Measurements from ENCODE around the gene AP1S1. TPM values are rescaled to one million over a fixed set of nuclear protein-coding genes. Genes with fewer than 3 reads are reported as not detected.
A peak's percentile ranks its signal among the peaks of the same experiment; 100 is the strongest.

The AP1S1 gene
- total and polyA plus RNA-seq, 2 experiments from 2014 or later, result 37.4 to 198 TPM

DNA sequence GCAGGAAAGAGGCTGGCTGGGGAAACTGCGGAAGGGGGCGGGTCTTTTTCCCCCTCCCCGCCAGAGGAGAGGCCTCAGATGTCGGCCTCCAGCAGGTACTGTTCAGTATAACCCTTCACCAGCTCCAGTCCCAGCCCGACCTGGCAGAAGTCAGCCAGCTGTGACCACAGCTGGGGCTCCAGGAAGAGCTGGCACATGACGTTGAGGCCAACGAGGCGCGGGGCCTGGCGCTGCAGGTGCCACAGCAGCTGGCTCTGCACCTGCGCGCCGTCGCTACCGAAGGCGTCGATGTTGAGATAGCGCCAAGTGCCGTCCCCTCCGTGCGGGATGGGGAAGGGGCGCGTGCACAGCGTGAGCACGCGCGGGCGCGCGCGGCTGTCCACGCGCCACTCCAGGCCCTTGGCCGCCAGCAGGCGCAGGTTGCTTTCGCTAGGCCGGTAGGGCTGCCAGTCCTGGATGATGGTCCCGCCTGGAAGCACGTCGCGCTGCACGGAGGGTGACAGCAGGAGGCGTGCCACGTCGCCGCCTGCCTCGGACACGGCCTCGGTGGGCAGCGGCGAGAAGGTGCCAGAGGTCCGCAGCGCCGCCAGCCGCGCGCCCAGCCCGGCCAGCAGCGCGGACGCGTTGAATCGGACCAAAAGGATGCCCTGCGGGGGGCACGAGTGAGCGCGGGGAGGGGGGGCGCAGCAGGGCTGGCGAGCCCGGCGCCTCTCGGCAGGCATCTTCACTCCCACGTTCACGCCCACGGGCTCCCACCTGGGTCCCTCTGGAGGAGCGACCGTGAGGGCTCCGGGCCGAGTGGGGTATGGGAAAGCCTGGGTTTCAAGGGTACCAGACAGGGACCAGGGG lies 18.0 kb downstream of the AP1S1 start:
- Histone ChIP-seq H3K4me3 (no peak overlapping the region), H3K27ac (no peak overlapping the region), H3K79me2 (ENCODE audit: insufficient read depth) (no peaks in the 10 kb centered on the region), H3K9me2 (ENCODE audit: insufficient read depth) (no peaks in the 10 kb centered on the region), H2AFZ (no peak overlapping the region), H3K9me3 (ENCODE audit: low read depth) (no peaks in the 10 kb centered on the region), H3K4me2 (ENCODE audit: unreplicated experiment) (no peak overlapping the region), H3F3A (ENCODE audit: insufficient read depth) (peaks cover 9% of the 10 kb centered on the region; the same call in 1 of the 2 replicates), H3K36me3 (ENCODE audit: low read depth) (no peaks in the 10 kb centered on the region), H3K27me3 (replicated peaks; ENCODE audit: insufficient read depth) (peaks cover 72% of the 10 kb centered on the region), H3K9ac (no peak overlapping the region), H4K20me1 (ENCODE audit: insufficient read depth) (no peaks in the 10 kb centered on the region), H3K4me1 (ENCODE audit: insufficient read depth) (no peaks in the 10 kb centered on the region)
- no peak for DNase-seq
- 2 to 4% methylated on average over 66 to 72 of the region's 79 CpGs for WGBS, 2 experiments (ENCODE audit: low coverage in 1 of 2, low lambda C conversion rate in 2 of 2, missing lambda C conversion rate in 2 of 2)
- in situ Hi-C loops (cut with MboI), result no loop called here
- TF ChIP-seq EZH2 (IDR thresholded peaks at IDR 0.05; ENCODE audit: insufficient read depth, poor library complexity, severe bottlenecking) (no peak), EZH2phosphoT487 (IDR thresholded peaks at IDR 0.05; ENCODE audit: insufficient read depth, low read depth) (0 out of 2 replicates have a peak, but pooled peaks have one; percentile 39)

DNA sequence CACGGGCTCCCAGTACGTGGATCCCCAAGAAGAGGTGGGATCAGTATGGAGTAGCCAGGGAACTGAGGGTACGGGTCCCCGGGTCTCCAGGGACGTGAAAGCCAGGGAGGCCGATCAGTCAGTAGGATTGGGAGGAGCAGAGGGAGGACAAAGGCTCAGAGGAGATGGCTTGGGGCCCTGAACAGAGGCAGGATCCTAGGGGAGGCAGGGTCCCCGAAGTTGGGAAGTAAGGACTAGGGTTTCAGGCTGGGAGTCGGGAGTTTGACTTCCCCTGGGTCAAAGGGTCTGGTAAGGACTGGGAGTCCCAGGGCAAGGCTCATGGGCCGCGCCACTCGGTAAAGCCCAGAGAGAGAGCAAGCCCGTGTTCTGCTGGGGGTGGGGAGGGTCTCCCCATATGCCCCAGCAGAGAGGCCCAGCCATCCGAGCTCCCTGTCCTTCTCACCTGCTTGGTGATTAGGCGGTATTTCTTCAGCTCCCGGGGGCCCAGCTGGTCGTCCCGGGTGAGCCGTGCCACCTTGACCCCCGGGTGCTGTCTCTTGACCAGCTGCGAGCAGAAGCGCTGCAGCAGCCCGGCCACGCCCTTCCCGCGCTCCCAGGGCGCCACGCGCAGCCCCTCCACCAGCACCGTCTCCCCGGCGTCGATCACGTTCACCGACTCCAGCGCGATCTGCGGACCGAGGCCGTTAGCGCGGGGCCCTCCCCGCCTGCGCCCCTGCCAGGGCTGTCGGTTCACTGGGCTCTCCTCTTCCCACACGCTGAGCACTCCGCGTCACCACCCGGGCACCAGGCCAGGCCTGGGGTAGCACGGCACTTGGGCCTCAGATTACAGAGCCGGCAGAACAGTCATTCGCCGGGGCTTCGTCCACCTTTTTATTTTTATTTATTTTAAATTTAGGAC lies 18.8 kb downstream of the AP1S1 start:
- Histone ChIP-seq H3K36me3 (ENCODE audit: low read depth) (no peaks in the 10 kb centered on the region), H3K27ac (no peak overlapping the region), H3K9me3 (ENCODE audit: low read depth) (no peaks in the 10 kb centered on the region), H3K79me2 (ENCODE audit: insufficient read depth) (no peaks in the 10 kb centered on the region), H2AFZ (peak overlapping the region; percentile 35; the same call in 1 of the 2 replicates), H3F3A (ENCODE audit: insufficient read depth) (peaks cover 3% of the 10 kb centered on the region; the same call in 1 of the 2 replicates), H3K4me3 (peak overlapping the region; percentile 53), H3K9me2 (ENCODE audit: insufficient read depth) (no peaks in the 10 kb centered on the region), H3K4me1 (ENCODE audit: insufficient read depth) (no peaks in the 10 kb centered on the region), H4K20me1 (ENCODE audit: insufficient read depth) (no peaks in the 10 kb centered on the region), H3K4me2 (ENCODE audit: unreplicated experiment) (peak overlapping the region; percentile 57), H3K27me3 (replicated peaks; ENCODE audit: insufficient read depth) (peaks cover 75% of the 10 kb centered on the region), H3K9ac (no peak overlapping the region)
- WGBS, 2 experiments (ENCODE audit: low coverage in 1 of 2, low lambda C conversion rate in 2 of 2, missing lambda C conversion rate in 2 of 2), result 1 to 2% methylated on average over 35 to 49 of the region's 53 CpGs
- DNase-seq, result peak; percentile 88
- in situ Hi-C loops (cut with MboI), result no loop called here
- TF ChIP-seq EZH2phosphoT487 (IDR thresholded peaks at IDR 0.05; ENCODE audit: insufficient read depth, low read depth) (no peak), EZH2 (IDR thresholded peaks at IDR 0.05; ENCODE audit: insufficient read depth, poor library complexity, severe bottlenecking) (peak; percentile 62)

DNA sequence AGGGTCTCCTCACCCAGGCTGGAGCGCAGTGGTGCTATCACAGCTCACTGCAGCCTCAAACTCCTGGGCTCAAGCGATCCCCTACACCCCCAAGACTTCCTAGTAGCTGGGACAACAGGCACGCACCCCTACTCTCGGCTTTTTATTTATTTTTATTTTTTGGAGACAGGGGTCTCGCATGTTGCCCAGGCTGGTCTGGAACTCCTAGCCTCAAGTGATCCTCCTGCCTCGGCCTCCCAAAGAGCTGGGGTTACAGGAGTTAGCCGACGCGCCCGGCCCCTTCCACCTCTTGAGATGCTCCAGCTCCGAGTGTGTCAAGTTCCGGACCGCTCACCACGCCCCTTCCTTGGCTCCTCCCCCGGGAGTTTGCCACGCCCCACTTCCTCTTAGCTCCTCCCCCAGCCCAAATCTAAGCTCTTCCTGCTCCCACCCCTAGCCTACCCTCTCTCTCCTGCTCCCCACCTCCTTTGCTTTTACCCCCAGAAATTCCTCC lies 19.5 kb downstream of the AP1S1 start:
- Histone ChIP-seq H3K79me2 (ENCODE audit: insufficient read depth) (no peaks in the 10 kb centered on the region), H3F3A (ENCODE audit: insufficient read depth) (no peaks in the 10 kb centered on the region), H3K36me3 (ENCODE audit: low read depth) (no peaks in the 10 kb centered on the region), H3K4me3 (peak overlapping the region; percentile 53), H3K4me2 (ENCODE audit: unreplicated experiment) (peak overlapping the region; percentile 57), H3K9ac (no peak overlapping the region), H3K9me3 (ENCODE audit: low read depth) (no peaks in the 10 kb centered on the region), H3K27me3 (replicated peaks; ENCODE audit: insufficient read depth) (peaks cover 81% of the 10 kb centered on the region), H3K27ac (no peak overlapping the region), H3K9me2 (ENCODE audit: insufficient read depth) (no peaks in the 10 kb centered on the region), H3K4me1 (ENCODE audit: insufficient read depth) (no peaks in the 10 kb centered on the region), H4K20me1 (ENCODE audit: insufficient read depth) (no peaks in the 10 kb centered on the region), H2AFZ (peak overlapping the region; percentile 35; the same call in 1 of the 2 replicates)
- 6% methylated on average over 16 of the region's 16 CpGs for WGBS, 2 experiments (ENCODE audit: low coverage in 1 of 2, low lambda C conversion rate in 2 of 2, missing lambda C conversion rate in 2 of 2)
- TF ChIP-seq EZH2 (IDR thresholded peaks at IDR 0.05; ENCODE audit: insufficient read depth, poor library complexity, severe bottlenecking) (no peak), EZH2phosphoT487 (IDR thresholded peaks at IDR 0.05; ENCODE audit: insufficient read depth, low read depth) (no peak)
- peak; percentile 78 for DNase-seq
- in situ Hi-C loops (cut with MboI), result no loop called here

DNA sequence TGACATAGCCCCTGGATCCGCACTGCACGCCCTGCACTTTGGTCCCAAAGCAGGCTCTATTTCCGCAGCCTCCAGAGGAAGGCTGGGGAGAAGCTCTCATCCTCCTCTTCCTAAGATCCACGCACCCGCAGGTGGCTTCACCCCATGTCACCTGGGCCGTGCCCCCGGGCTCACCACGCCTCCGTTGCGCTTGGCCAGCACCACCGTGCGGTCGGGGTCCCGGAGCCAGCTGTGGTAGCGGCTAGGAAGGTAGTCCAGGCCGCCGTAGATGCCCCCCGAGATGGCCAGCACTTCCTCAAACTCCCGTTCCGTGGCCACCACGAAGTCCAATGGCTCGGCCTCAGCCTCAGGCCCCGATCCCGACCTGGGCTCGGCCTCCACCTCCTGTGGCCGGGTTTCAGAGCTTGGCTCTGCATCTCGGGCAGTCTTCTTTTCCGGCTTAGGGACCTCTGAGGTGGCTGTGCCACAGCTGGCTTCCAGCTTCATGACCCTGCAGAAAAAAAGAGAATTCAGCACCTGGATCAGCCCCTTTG lies 20.1 kb downstream of the AP1S1 start:
- WGBS, 2 experiments (ENCODE audit: low coverage in 1 of 2, low lambda C conversion rate in 2 of 2, missing lambda C conversion rate in 2 of 2), result 2 to 5% methylated on average over 27 of the region's 28 CpGs

More for the DNA sequence above, 20.1 kb downstream of the AP1S1 start:
- no peak overlapping the region for H3K9ac ChIP-seq
- no peak overlapping the region for H3K4me3 ChIP-seq
- no peaks in the 10 kb centered on the region for H3K79me2 ChIP-seq (ENCODE audit: insufficient read depth)
- no peak overlapping the region for H3K27ac ChIP-seq
- DNase-seq, result no peak
- H3K36me3 ChIP-seq (ENCODE audit: low read depth), result no peaks in the 10 kb centered on the region
- no peak overlapping the region for H3K4me2 ChIP-seq (ENCODE audit: unreplicated experiment)
- H3K27me3 ChIP-seq (replicated peaks; ENCODE audit: insufficient read depth), result peaks cover 86% of the 10 kb centered on the region
- H2AFZ ChIP-seq, result no peak overlapping the region
- TF ChIP-seq EZH2phosphoT487 (IDR thresholded peaks at IDR 0.05; ENCODE audit: insufficient read depth, low read depth) (no peak), EZH2 (IDR thresholded peaks at IDR 0.05; ENCODE audit: insufficient read depth, poor library complexity, severe bottlenecking) (no peak)
- no peaks in the 10 kb centered on the region for H3K9me3 ChIP-seq (ENCODE audit: low read depth)
- in situ Hi-C loops (cut with MboI), result no loop called here
- H3K4me1 ChIP-seq (ENCODE audit: insufficient read depth), result no peaks in the 10 kb centered on the region
- H3F3A ChIP-seq (ENCODE audit: insufficient read depth), result no peaks in the 10 kb centered on the region
- H4K20me1 ChIP-seq (ENCODE audit: insufficient read depth), result no peaks in the 10 kb centered on the region
- no peaks in the 10 kb centered on the region for H3K9me2 ChIP-seq (ENCODE audit: insufficient read depth)

All from GM23248 (cell line).